Colonic mucosa (tissue), 4 donors: ENCODE results near the gene AJAP1. TPM values are rescaled to one million over a fixed set of nuclear protein-coding genes. Genes with fewer than 3 reads are reported as not detected.

Source experiments
- DNase-seq: peaks from one replicate; pipeline ENCODE4 v3.0.0-alpha.2; 2020
- H3K27ac ChIP-seq: fragments of 200-600 bp; one replicate; pipeline ENCODE4 v1.8.0; 2021
- H3K27me3 ChIP-seq: fragments of 200-600 bp; one replicate; pipeline ENCODE4 v1.8.0; 2021
- H3K36me3 ChIP-seq: fragments of 200-600 bp; one replicate; pipeline ENCODE4 v1.8.0; 2021
- H3K4me1 ChIP-seq: fragments of 200-600 bp; one replicate; pipeline ENCODE4 v1.8.0; 2021; ENCODE audit warnings: mild to moderate bottlenecking
- H3K4me3 ChIP-seq: fragments of 200-600 bp; one replicate; pipeline ENCODE4 v1.8.0; 2021
- H3K9ac ChIP-seq, 2 donors: one replicate each; pipeline ENCODE4 v1.7.0; 2013; ENCODE audit warnings: control low read depth in 2 of 2, low read depth in 2 of 2, low read length in 2 of 2
- H3K9me3 ChIP-seq: fragments of 200-600 bp; one replicate; pipeline ENCODE4 v1.8.0; 2021
- intact Hi-C: fragments of 100-400 bp; cut with DNase I; formaldehyde crosslinking; loops from one replicate; pipeline ENCODE4 v1.14.1; 2022
- total RNA-seq, 2 donors: library from RNA; stranded (reverse); fragmentation: NEBNext Ultra II Directional in 1 of 2; extraction: Animal tissue kit (Norgen Biotek cat#: 25700) in 1 of 2; gene quantifications; one replicate each; pipeline ENCODE4 v1.2.1, GENCODE V29; 2021
- TF ChIP-seq, protein P1 (sequence below): fragments of 200-600 bp; IDR thresholded peaks from one replicate; pipeline ENCODE4 v1.8.0; 2022; ENCODE audit warnings: antibody characterized with exemption, mild to moderate bottlenecking
- donor health status: healthy.
- donor health status: DM: no; HTN: no; CAD: no.
- donor health status: DM: no; HTN: no; CAD: no.

AJAP1 gene
- total RNA-seq, 2 donors from 2014 or later: 0.07 to 0.42 TPM

DNA sequence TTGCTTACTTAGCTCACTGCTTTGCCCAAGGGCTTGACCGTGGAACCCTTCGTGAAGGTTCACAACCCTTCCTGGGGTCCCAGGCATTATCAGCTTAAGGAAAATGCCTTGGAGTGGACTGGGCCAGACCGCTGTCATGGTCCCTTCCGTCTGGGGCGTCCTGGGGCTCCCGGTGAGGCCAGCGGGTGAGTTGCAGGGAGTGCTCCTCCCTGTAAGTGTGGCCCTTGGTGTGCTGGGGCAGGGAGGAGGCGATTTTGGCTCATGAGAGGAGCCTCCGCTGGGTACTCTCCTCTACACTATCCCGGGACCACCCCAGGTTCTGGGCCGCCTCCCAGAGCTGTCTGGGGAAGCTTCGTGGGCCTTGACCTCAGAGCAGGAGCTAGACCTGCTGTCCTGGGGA lies 48.1 kb downstream of the AJAP1 start:
- Histone ChIP-seq H3K9ac (no peak overlapping the region), H3K36me3 (no peaks in the 10 kb centered on the region)

DNA sequence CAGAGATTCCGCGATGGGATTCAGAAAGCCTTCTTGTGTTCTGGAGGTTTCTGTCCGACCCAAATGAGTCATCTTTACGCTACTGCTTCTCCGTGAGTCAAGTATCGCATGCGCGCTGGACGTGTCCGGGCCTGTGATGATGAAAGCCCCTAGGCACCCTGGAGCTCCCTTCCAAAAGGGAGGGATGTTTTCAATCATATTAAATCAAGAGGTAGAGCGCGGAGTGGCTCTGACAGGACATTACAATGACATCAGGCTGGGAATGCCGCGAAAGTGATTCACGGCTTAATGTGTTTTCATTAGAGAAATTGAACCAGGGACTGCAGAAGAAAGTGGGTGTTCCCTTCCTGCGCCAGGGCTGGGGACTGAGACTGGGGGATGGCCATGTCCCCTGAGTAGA lies 48.5 kb downstream of the AJAP1 start:
- Histone ChIP-seq H3K4me3 (no peak overlapping the region), H3K9me3 (no peaks in the 10 kb centered on the region), H3K9ac (no peak overlapping the region), H3K27me3 (no peaks in the 10 kb centered on the region), H3K4me1 (no peaks in the 10 kb centered on the region), H3K27ac (no peak overlapping the region), H3K36me3 (no peaks in the 10 kb centered on the region)
- TF ChIP-seq, protein P1, sequence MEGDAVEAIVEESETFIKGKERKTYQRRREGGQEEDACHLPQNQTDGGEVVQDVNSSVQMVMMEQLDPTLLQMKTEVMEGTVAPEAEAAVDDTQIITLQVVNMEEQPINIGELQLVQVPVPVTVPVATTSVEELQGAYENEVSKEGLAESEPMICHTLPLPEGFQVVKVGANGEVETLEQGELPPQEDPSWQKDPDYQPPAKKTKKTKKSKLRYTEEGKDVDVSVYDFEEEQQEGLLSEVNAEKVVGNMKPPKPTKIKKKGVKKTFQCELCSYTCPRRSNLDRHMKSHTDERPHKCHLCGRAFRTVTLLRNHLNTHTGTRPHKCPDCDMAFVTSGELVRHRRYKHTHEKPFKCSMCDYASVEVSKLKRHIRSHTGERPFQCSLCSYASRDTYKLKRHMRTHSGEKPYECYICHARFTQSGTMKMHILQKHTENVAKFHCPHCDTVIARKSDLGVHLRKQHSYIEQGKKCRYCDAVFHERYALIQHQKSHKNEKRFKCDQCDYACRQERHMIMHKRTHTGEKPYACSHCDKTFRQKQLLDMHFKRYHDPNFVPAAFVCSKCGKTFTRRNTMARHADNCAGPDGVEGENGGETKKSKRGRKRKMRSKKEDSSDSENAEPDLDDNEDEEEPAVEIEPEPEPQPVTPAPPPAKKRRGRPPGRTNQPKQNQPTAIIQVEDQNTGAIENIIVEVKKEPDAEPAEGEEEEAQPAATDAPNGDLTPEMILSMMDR: no peak
- no peak for DNase-seq
- intact Hi-C loops: no loop called here

More for the DNA sequence above, 48.1 kb downstream of the AJAP1 start:
- no peaks in the 10 kb centered on the region for H3K27me3 ChIP-seq
- intact Hi-C loops: no loop called here
- TF ChIP-seq, protein P1: no peak
- H3K4me1 ChIP-seq: no peaks in the 10 kb centered on the region
- DNase-seq: no peak
- H3K27ac ChIP-seq: no peak overlapping the region
- H3K4me3 ChIP-seq: no peak overlapping the region
- H3K9me3 ChIP-seq: no peaks in the 10 kb centered on the region

DNA sequence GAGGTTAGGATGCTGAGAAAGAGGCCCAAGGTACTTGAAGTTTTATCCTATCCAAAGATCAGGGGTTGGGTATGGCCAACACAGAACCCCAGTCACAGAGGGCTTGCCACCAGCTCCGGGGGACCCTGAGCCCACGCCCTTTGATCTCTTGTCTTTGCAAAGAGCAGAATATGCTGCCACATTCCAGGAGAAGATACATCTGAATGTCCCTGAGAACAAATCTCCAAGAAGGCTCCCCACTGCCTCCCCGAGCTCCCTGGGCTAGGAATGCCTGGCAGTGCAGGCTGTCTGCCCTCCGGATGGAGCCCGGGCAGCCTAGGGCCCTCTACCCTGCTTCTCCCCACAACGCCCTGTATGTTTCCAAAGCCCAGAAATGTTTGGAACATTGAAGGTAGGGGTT lies 49.2 kb downstream of the AJAP1 start:
- DNase-seq: no peak

DNA sequence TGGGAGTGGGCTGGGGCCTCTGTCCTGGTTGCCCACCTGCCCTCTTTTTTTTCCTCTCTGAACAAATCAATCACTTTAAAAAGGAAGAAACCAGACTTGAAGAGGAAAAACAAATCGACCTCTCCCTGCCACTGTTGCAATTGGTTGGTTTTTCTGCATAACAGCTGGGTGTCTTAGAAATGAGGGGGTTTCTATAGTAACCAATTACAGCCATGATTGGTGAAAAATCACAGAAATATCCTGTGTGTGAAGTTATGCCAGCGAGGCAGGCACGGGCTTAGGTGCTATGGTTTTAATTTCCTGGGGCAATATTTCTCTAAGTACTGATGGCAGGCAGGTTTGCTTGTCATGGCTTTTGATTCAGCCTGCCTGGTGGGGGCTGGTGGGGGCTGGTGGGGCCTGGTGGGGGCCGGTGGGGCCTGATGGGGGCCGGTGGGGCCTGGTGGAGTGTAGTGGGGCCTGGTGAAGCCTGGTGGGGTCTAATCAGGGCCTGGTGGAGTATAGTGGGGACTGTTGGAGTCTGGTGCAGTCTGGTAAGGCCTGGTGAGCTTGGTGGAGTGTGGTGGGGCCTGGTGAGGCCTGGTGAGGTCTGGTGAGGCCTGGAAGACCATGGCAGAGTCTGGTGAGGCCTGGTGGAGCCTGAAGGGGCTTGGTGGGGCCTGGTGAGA lies 54.6 kb downstream of the AJAP1 start:
- TF ChIP-seq, protein P1: no peak
- H3K4me1 ChIP-seq: no peaks in the 10 kb centered on the region
- H3K27ac ChIP-seq: no peak overlapping the region
- no peak overlapping the region for H3K4me3 ChIP-seq
- DNase-seq: no peak
- H3K36me3 ChIP-seq: no peaks in the 10 kb centered on the region
- H3K9me3 ChIP-seq: no peaks in the 10 kb centered on the region
- no peaks in the 10 kb centered on the region for H3K27me3 ChIP-seq
- intact Hi-C loops: no loop called here
- H3K9ac ChIP-seq: no peak overlapping the region

More for the DNA sequence above, 49.2 kb downstream of the AJAP1 start:
- H3K4me3 ChIP-seq: no peak overlapping the region
- no peak overlapping the region for H3K9ac ChIP-seq
- TF ChIP-seq, protein P1: no peak
- no peaks in the 10 kb centered on the region for H3K36me3 ChIP-seq
- no peak overlapping the region for H3K27ac ChIP-seq
- no peaks in the 10 kb centered on the region for H3K27me3 ChIP-seq
- no peaks in the 10 kb centered on the region for H3K4me1 ChIP-seq
- intact Hi-C loops: no loop called here
- no peaks in the 10 kb centered on the region for H3K9me3 ChIP-seq

DNA sequence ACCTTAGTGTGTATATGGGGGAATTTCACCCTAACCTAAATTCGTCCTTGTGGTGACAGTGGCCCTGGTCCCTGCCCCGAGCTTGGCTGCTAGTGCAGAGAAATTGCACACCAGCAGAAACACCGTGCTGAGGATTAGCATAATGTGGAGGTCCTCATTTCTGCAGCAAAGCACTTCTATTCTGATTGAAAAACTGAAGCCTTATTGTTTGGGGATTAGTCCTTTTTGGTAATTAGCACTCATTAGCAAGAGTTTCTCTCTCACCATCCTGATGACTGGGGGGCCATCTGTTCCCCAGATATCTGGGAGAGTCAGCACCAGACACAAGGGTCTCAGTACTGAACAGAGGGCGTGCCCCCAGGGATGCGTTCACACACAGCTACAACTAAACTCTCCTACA lies 55.2 kb downstream of the AJAP1 start:
- Histone ChIP-seq H3K27me3 (no peaks in the 10 kb centered on the region), H3K4me3 (no peak overlapping the region), H3K27ac (no peak overlapping the region), H3K4me1 (no peaks in the 10 kb centered on the region), H3K9ac (no peak overlapping the region), H3K9me3 (no peaks in the 10 kb centered on the region), H3K36me3 (no peaks in the 10 kb centered on the region)
- DNase-seq: no peak
- TF ChIP-seq, protein P1: no peak
- intact Hi-C loops: no loop called here
